Osteoblast (primary cell): ENCODE measurements around the gene RNPEPL1. TPM values are rescaled to one million over a fixed set of nuclear protein-coding genes. Genes with fewer than 3 reads are reported as not detected.

Source experiments
- DNase-seq: peaks from one replicate; pipeline ENCODE4 v3.0.0; 2011; ENCODE audit warnings: low spot score, mixed read lengths; ENCODE audit not compliant: insufficient read length; ENCODE audit errors: missing footprints
- H2AFZ ChIP-seq: 2 replicates; pipeline ENCODE4 v1.6.0; 2011; ENCODE audit warnings: mild to moderate bottlenecking, low read length
- H3K27ac ChIP-seq: 2 replicates; pipeline ENCODE4 v1.5.1; 2011; ENCODE audit warnings: mild to moderate bottlenecking, low read depth, low read length, moderate library complexity
- H3K27me3 ChIP-seq: 2 replicates; pipeline ENCODE4 v1.6.0; 2012; ENCODE audit warnings: mild to moderate bottlenecking, control low read depth, inconsistent platforms, low read length, moderate library complexity; ENCODE audit not compliant: insufficient read depth
- H3K36me3 ChIP-seq: 2 replicates; pipeline ENCODE4 v1.5.1; 2011; ENCODE audit warnings: mild to moderate bottlenecking, low read length, control low read depth, moderate library complexity; ENCODE audit not compliant: insufficient read depth
- H3K4me1 ChIP-seq: 2 replicates; pipeline ENCODE4 v1.5.1; 2011; ENCODE audit warnings: mild to moderate bottlenecking, low read length, control low read depth, moderate library complexity; ENCODE audit not compliant: insufficient read depth
- H3K4me2 ChIP-seq: 2 replicates; pipeline ENCODE4 v1.6.0; 2011; ENCODE audit warnings: mild to moderate bottlenecking, low read length; ENCODE audit not compliant: insufficient read depth
- H3K4me3 ChIP-seq: fragments of 200-600 bp; sonication (generic); 3 replicates; pipeline ENCODE4 v1.5.1; 2012; ENCODE audit warnings: mild to moderate bottlenecking, low read length, inconsistent platforms; ENCODE audit not compliant: insufficient read depth
- H3K79me2 ChIP-seq: 2 replicates; pipeline ENCODE4 v1.6.0; 2012; ENCODE audit warnings: mild to moderate bottlenecking, low read length, control low read depth, inconsistent platforms; ENCODE audit not compliant: insufficient read depth
- H3K9me3 ChIP-seq: 2 replicates; pipeline ENCODE4 v1.5.1; 2011; ENCODE audit warnings: low read depth, low read length, control low read depth
- H4K20me1 ChIP-seq: 2 replicates; pipeline ENCODE4 v1.6.0; 2012; ENCODE audit warnings: mild to moderate bottlenecking, low read length, control low read depth; ENCODE audit not compliant: insufficient read depth
- total RNA-seq: library from RNA; depleted of rRNA; stranded (reverse); fragments of >200 nt; gene quantifications from 2 replicates; pipeline ENCODE4 v1.2.3, GENCODE V29; 2012
- TF ChIP-seq, protein P1 (sequence below): IDR thresholded peaks from 2 replicates; pipeline ENCODE4 v1.5.1; 2011; ENCODE audit warnings: mild to moderate bottlenecking, low read depth, low read length, moderate library complexity; ENCODE audit errors: extremely low read depth

The RNPEPL1 gene
- total RNA-seq, 1 donor, result 13.0 TPM

DNA sequence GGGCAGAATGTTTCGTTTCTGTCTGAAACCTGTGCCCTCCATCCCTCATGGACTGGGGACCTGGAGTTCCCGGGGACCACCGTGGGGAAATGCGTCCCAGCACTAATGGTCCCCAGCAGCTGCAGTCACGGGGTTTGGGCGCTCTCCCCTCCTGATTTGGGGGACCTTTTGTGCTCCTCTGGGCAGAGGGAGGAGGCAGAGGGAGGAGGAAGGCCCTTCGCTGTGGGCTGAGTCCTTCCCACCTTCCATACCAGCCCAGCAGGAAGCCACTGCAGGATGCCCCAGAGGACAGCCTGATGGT is 60.2 kb downstream of the RNPEPL1 start:
- Histone ChIP-seq H2AFZ (no peak overlapping the region), H3K4me1 (peaks cover 5% of the 10 kb centered on the region), H3K79me2 (no peaks in the 10 kb centered on the region), H3K36me3 (no peaks in the 10 kb centered on the region), H3K4me2 (no peak overlapping the region), H3K4me3 (no peak overlapping the region), H3K27me3 (no peaks in the 10 kb centered on the region), H3K27ac (no peak overlapping the region), H3K9me3 (no peaks in the 10 kb centered on the region), H4K20me1 (no peaks in the 10 kb centered on the region)
- TF ChIP-seq, protein P1, sequence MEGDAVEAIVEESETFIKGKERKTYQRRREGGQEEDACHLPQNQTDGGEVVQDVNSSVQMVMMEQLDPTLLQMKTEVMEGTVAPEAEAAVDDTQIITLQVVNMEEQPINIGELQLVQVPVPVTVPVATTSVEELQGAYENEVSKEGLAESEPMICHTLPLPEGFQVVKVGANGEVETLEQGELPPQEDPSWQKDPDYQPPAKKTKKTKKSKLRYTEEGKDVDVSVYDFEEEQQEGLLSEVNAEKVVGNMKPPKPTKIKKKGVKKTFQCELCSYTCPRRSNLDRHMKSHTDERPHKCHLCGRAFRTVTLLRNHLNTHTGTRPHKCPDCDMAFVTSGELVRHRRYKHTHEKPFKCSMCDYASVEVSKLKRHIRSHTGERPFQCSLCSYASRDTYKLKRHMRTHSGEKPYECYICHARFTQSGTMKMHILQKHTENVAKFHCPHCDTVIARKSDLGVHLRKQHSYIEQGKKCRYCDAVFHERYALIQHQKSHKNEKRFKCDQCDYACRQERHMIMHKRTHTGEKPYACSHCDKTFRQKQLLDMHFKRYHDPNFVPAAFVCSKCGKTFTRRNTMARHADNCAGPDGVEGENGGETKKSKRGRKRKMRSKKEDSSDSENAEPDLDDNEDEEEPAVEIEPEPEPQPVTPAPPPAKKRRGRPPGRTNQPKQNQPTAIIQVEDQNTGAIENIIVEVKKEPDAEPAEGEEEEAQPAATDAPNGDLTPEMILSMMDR, result no peak
- peak; percentile 51 for DNase-seq

DNA sequence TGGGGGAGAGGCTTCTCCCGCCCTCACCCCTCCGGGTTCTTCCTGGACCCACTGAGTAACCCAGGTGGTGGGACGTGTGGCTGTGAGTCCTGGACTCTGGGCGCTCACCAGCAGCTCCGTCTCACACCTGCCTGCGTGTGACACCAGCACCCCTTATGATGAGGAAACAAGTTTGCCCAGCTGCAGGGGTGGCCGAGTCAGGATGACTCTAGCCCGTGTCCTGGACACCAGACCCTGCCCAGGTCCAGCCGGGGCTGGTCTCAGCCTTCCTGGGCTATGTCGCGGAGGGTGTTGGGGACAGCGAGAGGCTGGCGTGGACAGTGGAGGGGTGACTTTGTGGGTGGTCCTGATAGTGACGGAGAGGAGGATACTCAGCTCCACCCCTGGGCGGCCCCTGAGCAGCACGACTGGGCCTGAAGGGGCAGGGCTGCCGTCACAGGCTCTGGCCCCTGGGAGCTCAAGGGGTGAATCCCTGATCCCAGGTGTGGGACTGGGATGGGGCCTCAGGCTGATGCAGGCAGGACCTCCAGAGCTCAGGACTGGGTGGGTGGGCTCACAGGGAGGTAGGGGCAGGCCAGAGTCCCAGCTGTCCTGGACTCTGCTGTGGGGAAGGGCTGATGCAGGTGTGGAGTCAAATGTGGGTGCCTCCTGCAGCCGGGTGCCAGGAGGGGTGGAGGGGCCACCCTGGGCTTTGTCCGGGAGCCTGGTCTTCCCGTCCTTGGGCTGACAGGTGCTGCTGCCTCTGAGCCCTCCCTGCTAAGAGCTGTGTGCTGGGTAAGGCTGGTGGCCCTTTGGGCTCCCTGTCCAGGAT is 60.7 kb downstream of the RNPEPL1 start:
- no peak overlapping the region for H2AFZ ChIP-seq
- no peak overlapping the region for H3K27ac ChIP-seq
- H3K36me3 ChIP-seq, result no peaks in the 10 kb centered on the region
- TF ChIP-seq, protein P1, result no peak
- DNase-seq, result peak; percentile 83
- no peak overlapping the region for H3K4me2 ChIP-seq
- H3K4me3 ChIP-seq, result no peak overlapping the region
- H3K27me3 ChIP-seq, result no peaks in the 10 kb centered on the region
- H3K4me1 ChIP-seq, result peaks cover 5% of the 10 kb centered on the region
- no peaks in the 10 kb centered on the region for H4K20me1 ChIP-seq
- H3K9me3 ChIP-seq, result peaks cover 3% of the 10 kb centered on the region
- no peaks in the 10 kb centered on the region for H3K79me2 ChIP-seq

DNA sequence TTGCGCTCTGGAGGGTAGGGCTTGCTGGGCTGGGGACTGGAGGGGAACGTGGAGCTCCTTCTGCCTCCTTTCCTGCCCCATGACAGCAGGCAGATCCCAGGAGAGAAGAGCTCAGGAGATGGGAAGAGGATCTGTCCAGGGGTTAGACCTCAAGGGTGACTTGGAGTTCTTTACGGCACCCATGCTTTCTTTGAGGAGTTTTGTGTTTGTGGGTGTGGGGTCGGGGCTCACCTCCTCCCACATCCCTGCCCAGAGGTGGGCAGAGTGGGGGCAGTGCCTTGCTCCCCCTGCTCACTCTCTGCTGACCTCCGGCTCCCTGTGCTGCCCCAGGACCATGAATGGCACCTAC is 61.3 kb downstream of the RNPEPL1 start:
- no peak overlapping the region for H2AFZ ChIP-seq
- H3K9me3 ChIP-seq, result peaks cover 3% of the 10 kb centered on the region
- H3K4me3 ChIP-seq, result no peak overlapping the region
- H3K27me3 ChIP-seq, result no peaks in the 10 kb centered on the region
- H3K79me2 ChIP-seq, result no peaks in the 10 kb centered on the region
- H3K27ac ChIP-seq, result no peak overlapping the region
- no peak overlapping the region for H3K4me2 ChIP-seq
- peak; percentile 72 for DNase-seq
- no peaks in the 10 kb centered on the region for H4K20me1 ChIP-seq
- H3K36me3 ChIP-seq, result no peaks in the 10 kb centered on the region
- TF ChIP-seq, protein P1, result no peak
- peaks cover 5% of the 10 kb centered on the region for H3K4me1 ChIP-seq

DNA sequence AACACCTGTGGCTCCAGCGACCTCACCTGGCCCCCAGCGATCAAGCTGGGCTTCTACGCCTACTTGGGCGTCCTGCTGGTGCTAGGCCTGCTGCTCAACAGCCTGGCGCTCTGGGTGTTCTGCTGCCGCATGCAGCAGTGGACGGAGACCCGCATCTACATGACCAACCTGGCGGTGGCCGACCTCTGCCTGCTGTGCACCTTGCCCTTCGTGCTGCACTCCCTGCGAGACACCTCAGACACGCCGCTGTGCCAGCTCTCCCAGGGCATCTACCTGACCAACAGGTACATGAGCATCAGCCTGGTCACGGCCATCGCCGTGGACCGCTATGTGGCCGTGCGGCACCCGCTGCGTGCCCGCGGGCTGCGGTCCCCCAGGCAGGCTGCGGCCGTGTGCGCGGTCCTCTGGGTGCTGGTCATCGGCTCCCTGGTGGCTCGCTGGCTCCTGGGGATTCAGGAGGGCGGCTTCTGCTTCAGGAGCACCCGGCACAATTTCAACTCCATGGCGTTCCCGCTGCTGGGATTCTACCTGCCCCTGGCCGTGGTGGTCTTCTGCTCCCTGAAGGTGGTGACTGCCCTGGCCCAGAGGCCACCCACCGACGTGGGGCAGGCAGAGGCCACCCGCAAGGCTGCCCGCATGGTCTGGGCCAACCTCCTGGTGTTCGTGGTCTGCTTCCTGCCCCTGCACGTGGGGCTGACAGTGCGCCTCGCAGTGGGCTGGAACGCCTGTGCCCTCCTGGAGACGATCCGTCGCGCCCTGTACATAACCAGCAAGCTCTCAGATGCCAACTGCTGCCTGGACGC is 61.9 kb downstream of the RNPEPL1 start:
- Histone ChIP-seq H4K20me1 (no peaks in the 10 kb centered on the region), H3K4me2 (no peak overlapping the region), H3K27ac (no peak overlapping the region), H3K4me1 (peaks cover 5% of the 10 kb centered on the region), H3K79me2 (no peaks in the 10 kb centered on the region), H3K27me3 (no peaks in the 10 kb centered on the region), H3K9me3 (peaks cover 3% of the 10 kb centered on the region), H3K4me3 (no peak overlapping the region), H2AFZ (no peak overlapping the region), H3K36me3 (no peaks in the 10 kb centered on the region)
- peak; percentile 55 for DNase-seq
- TF ChIP-seq, protein P1, result no peak
